GM12878 (cell line): ENCODE measurements around the gene PPM1J.

Experiments used
- BCL3 ChIP-seq: IDR thresholded peaks from 2 replicates; pipeline ENCODE4 v1.6.1; 2011; ENCODE audit warnings: borderline replicate concordance, low read depth, mild to moderate bottlenecking, moderate library complexity, low read length; ENCODE audit not compliant: insufficient read depth, poor library complexity, severe bottlenecking
- CREB1 ChIP-seq: IDR thresholded peaks from 2 replicates; pipeline ENCODE4 v1.6.1; 2012; ENCODE audit warnings: low read depth, mild to moderate bottlenecking, inconsistent platforms
- CTCF ChIP-seq, 3 experiments: IDR thresholded peaks in 2 of 3; conservative IDR thresholded peaks in 1 of 3; 2 replicates each; pipeline ENCODE4 v1.5.1; 2011; ENCODE audit warnings: low read depth in 3 of 3, low read length in 3 of 3, mild to moderate bottlenecking in 3 of 3, control low read depth in 2 of 3, moderate library complexity in 2 of 3, inconsistent platforms in 1 of 3, mixed read lengths in 1 of 3; ENCODE audit not compliant: control insufficient read depth in 2 of 3, insufficient read depth in 1 of 3; ENCODE audit errors: extremely low read depth in 1 of 3
- EZH2 ChIP-seq: IDR thresholded peaks from 2 replicates; pipeline ENCODE4 v1.6.1; 2012; ENCODE audit warnings: low read depth, mild to moderate bottlenecking, control low read depth, inconsistent platforms, low read length, borderline replicate concordance; ENCODE audit not compliant: control insufficient read depth
- MYC ChIP-seq: IDR thresholded peaks from 2 replicates; pipeline ENCODE4 v1.6.1; 2011; ENCODE audit warnings: mild to moderate bottlenecking, low read length, moderate library complexity, inconsistent platforms; ENCODE audit not compliant: insufficient read depth, insufficient replicate concordance, insufficient read length, severe bottlenecking
- NR2C1 ChIP-seq: fragments of 450-650 bp; IDR thresholded peaks from 2 replicates; pipeline ENCODE4 v1.6.1; 2017; ENCODE audit warnings: antibody characterized with exemption, mild to moderate bottlenecking, moderate library complexity
- POLR2A ChIP-seq: IDR thresholded peaks from 2 replicates; pipeline ENCODE4 v1.6.1; 2011; ENCODE audit warnings: low read depth, mild to moderate bottlenecking, low read length
- SREBF1 ChIP-seq: IDR thresholded peaks from 2 replicates; pipeline ENCODE4 v1.6.1; 2012; ENCODE audit warnings: mild to moderate bottlenecking, low read length
- TF ChIP-seq, protein P1 (sequence below): IDR thresholded peaks from 2 replicates; pipeline ENCODE4 v1.6.1; 2011; ENCODE audit warnings: low read depth, mild to moderate bottlenecking, low read length, moderate library complexity, borderline replicate concordance; ENCODE audit errors: extremely low read depth

GRCh38 chr1:112712191-112712590, 2.9 kb downstream of the PPM1J start:
- TF ChIP-seq CTCF (IDR thresholded peaks at IDR 0.05 in 2 of 3, conservative IDR thresholded peaks at IDR 0.05 in 1 of 3; ENCODE audit: control insufficient read depth in 2 of 3, extremely low read depth in 1 of 3, insufficient read depth in 1 of 3, low read depth in 3 of 3, low read length in 3 of 3) (no peak), MYC (no peak), EZH2 (no peak), BCL3 (no peak), POLR2A (no peak), CREB1 (no peak), SREBF1 (no peak), NR2C1 (no peak)
- TF ChIP-seq, protein P1, sequence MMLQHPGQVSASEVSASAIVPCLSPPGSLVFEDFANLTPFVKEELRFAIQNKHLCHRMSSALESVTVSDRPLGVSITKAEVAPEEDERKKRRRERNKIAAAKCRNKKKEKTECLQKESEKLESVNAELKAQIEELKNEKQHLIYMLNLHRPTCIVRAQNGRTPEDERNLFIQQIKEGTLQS: no peak
